ENCODE results near the gene STUM.

- TF ChIP-seq CTCF (IDR thresholded peaks at IDR 0.05) (no peak), POLR2AphosphoS5 (IDR thresholded peaks at IDR 0.05; ENCODE audit: low read depth, low read length) (no peak), TCF7L2 (IDR thresholded peaks at IDR 0.05; ENCODE audit: low read depth, low read length) (no peak), REST (IDR thresholded peaks at IDR 0.05; ENCODE audit: insufficient read depth in 1 of 2, low read depth in 2 of 2, low read length in 1 of 2) (no peak), SIN3A (IDR thresholded peaks at IDR 0.05; ENCODE audit: borderline replicate concordance, insufficient read depth, low read depth, low read length) (no peak)
Observed at GRCh38 chr1:226568975-226569741, 20.6 kb downstream of the STUM start.

Measured in Panc1 (cell line).